Pancreas (tissue), 10 donors: ENCODE data around the gene KHDC4. TPM values are rescaled to one million over a fixed set of nuclear protein-coding genes. Genes with fewer than 3 reads are reported as not detected.

Source experiments
- ATAC-seq, 4 donors: fragments of 200-7000 bp; cut with Tn5 transposase; one replicate each; pipeline versions ENCODE4 v1.8.0 to v1.9.1; 2020; ENCODE audit warnings: mild to moderate bottlenecking in 4 of 4, moderate library complexity in 4 of 4
- DNase-seq, 6 donors: peaks; one replicate each; pipeline ENCODE4 v3.0.0-alpha.2; 2020
- FAIRE-seq: peaks from 2 replicates; lab custom pipeline; 2012; peaks lifted over from hg19 to GRCh38; lab: Jason Lieb, UNC
- H3K27ac ChIP-seq, 4 donors: fragments of 200-600 bp; sonication (generic); 1 replicate in 3 of 4; 2 replicates in 1 of 4; pipeline versions ENCODE4 v1.5.0 to v1.8.0; 2020
- H3K27me3 ChIP-seq, 4 donors: fragments of 200-600 bp; one replicate each; pipeline ENCODE4 v1.8.0; 2021
- H3K36me3 ChIP-seq, 3 donors: fragments of 200-600 bp; sonication (generic) in 1 of 3; one replicate each; pipeline versions ENCODE4 v1.5.0 to v1.8.0; 2020 to 2021
- H3K4me1 ChIP-seq, 3 donors: fragments of 200-600 bp; one replicate each; pipeline ENCODE4 v1.8.0; 2021
- H3K4me3 ChIP-seq, 4 donors: fragments of 200-600 bp; sonication (generic) in 2 of 4; one replicate each; pipeline versions ENCODE4 v1.5.0 to v1.8.0; 2020 to 2021
- H3K9me3 ChIP-seq, 4 donors: fragments of 200-600 bp; one replicate each; pipeline ENCODE4 v1.8.0; 2021
- WGBS, 2 donors: extraction: QIAGEN DNeasy Blood & Tissue Kit; methylation state at CpG; one replicate each; pipeline ENCODE4 v1.1.7; 2013; 5-methylcytosine and 5-hydroxymethylcytosine counted together
- intact Hi-C, 3 donors: fragments of 100-400 bp; cut with DNase I; formaldehyde crosslinking; loops; one replicate each; pipeline versions ENCODE4 v1.11.1 to v1.14.2; 2022
- microRNA-seq, 2 donors: library from miRNA; unstranded; fragments of <30 nt; microRNA quantifications; one replicate each; pipeline versions ENCODE4 to v1.1.0, GENCODE V29; 2019 to 2020
- polyA plus RNA-seq, 2 donors: library from polyadenylated mRNA; stranded (reverse); fragments of 200-250 nt; gene quantifications; one replicate each; pipeline ENCODE4 v1.2.3, GENCODE V29; 2013
- total RNA-seq, 6 donors: library from RNA; stranded (reverse); fragmentation: NEBNext Ultra II Directional in 4 of 6; extraction: Animal tissue kit (Norgen Biotek cat#: 25700) in 4 of 6; gene quantifications; one replicate each; pipeline versions ENCODE4 v1.2.1 to v1.2.4, GENCODE V29; 2021 to 2023
- TF ChIP-seq, protein P1 (sequence below), 4 donors: fragments of 200-600 bp; sonication (generic) in 3 of 4; IDR thresholded peaks; one replicate each; pipeline versions ENCODE4 v1.5.0 to v1.8.0; 2021; ENCODE audit warnings: antibody characterized with exemption in 4 of 4
- donor health status: healthy with polysubstance abuse.
- donor health status: DM: no; HTN: no; CAD: no; lungs with moderate emphysema.
- donor health status: DM: no; HTN: no; CAD: no.
- donor health status: control.
- donor health status: control.
- donor health status: Bipolar disorder and iron deficiency.
- donor health status: DM: yes; HTN: yes; CAD: no.
- donor health status: DM: no; HTN: no; CAD: no.
- donor health status: DM: no; HTN: no; CAD: no.
- donor health status: DM: yes; HTN: yes; CAD: no.

The KHDC4 gene
- total and polyA plus RNA-seq, 8 donors: 11.9 to 32.8 (median 19.1) TPM

DNA sequence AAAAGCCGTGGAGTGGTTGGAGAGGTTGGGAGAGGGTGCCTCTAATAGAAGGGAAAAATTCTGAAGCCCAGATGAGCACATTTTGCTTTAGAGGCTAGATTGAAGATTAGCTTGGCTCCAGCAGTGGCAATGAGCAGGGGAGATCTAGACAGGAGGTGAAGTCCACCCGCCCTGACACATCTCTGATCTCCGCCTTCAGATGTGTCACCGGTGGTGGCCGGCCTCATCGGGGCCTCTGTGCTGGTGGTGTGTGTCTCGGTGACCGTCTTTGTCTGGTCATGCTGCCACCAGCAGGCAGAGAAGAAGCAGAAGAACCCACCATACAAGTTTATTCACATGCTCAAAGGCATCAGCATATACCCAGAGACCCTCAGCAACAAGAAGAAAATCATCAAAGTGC lies 66.4 kb downstream of the KHDC4 start:
- Histone ChIP-seq H3K4me3 (no peak overlapping the region), H3K27ac (no peak overlapping the region), H3K4me1 (no peaks in the 10 kb centered on the region), H3K36me3 (no peaks in the 10 kb centered on the region), H3K9me3 (no peaks in the 10 kb centered on the region), H3K27me3 (no peaks in the 10 kb centered on the region)
- intact Hi-C loops: no loop called here
- 80 to 87% methylated on average over 8 of the region's 8 CpGs for WGBS, 2 donors
- ATAC-seq: no peak
- DNase-seq: no peak
- TF ChIP-seq, protein P1, sequence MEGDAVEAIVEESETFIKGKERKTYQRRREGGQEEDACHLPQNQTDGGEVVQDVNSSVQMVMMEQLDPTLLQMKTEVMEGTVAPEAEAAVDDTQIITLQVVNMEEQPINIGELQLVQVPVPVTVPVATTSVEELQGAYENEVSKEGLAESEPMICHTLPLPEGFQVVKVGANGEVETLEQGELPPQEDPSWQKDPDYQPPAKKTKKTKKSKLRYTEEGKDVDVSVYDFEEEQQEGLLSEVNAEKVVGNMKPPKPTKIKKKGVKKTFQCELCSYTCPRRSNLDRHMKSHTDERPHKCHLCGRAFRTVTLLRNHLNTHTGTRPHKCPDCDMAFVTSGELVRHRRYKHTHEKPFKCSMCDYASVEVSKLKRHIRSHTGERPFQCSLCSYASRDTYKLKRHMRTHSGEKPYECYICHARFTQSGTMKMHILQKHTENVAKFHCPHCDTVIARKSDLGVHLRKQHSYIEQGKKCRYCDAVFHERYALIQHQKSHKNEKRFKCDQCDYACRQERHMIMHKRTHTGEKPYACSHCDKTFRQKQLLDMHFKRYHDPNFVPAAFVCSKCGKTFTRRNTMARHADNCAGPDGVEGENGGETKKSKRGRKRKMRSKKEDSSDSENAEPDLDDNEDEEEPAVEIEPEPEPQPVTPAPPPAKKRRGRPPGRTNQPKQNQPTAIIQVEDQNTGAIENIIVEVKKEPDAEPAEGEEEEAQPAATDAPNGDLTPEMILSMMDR (IDR thresholded peaks at IDR 0.05): no peak
- no peak for FAIRE-seq

DNA sequence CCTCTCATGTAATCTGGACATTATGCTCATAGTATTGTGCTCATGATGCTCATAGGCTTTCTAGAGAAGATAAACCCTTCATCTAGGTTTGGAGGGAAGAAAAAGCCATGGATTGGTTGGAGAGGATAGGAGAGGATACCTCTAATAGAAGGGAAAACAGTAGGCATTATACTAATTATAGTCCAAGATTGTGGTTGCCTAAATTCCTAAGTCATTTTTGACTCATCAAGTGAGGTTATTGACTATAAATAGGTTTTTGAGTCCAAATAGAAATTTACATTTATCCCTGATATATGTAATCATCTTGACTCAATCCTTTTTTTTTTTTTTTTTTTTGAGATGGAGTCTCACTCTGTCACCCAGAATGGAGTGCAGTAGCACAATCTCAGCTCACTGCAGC lies 69.8 kb downstream of the KHDC4 start:
- no peak for FAIRE-seq
- DNase-seq: no peak
- H3K36me3 ChIP-seq: no peaks in the 10 kb centered on the region
- H3K9me3 ChIP-seq: no peaks in the 10 kb centered on the region
- TF ChIP-seq, protein P1 (IDR thresholded peaks at IDR 0.05): no peak
- H3K4me1 ChIP-seq: no peaks in the 10 kb centered on the region
- H3K4me3 ChIP-seq: no peak overlapping the region
- no peaks in the 10 kb centered on the region for H3K27me3 ChIP-seq
- no peak for ATAC-seq
- intact Hi-C loops: no loop called here
- no peak overlapping the region for H3K27ac ChIP-seq

Small RNA genes lying within 50 kb of the gene (microRNA-seq; reads per million reads assigned to microRNA genes)
- gene MIR6738: 0 reads per million in 2 donors

Other genes starting within 250 kb of the KHDC4 start
- 10 to 100 TPM; 22.1 to 37.8 (median 24.2) TPM for gene YY1AP1, start 245.6 kb downstream of the KHDC4 start, total RNA-seq
- 10 to 100 TPM; 19.9 to 41.4 TPM for gene YY1AP1, start 245.6 kb downstream of the KHDC4 start, polyA plus RNA-seq
- 10 to 100 TPM; 40.3 to 56.7 (median 46.5) TPM for gene DAP3, start 245.3 kb downstream of the KHDC4 start, total RNA-seq
- gene DAP3, start 245.3 kb downstream of the KHDC4 start, polyA plus RNA-seq: 10 to 100 TPM; 52.9 to 73.8 TPM
- 10 to 100 TPM; 18.5 to 30.5 (median 22.5) TPM for gene GON4L, start 77.2 kb downstream of the KHDC4 start, total RNA-seq
- 10 to 100 TPM; 31.2 to 32.3 TPM for gene GON4L, start 77.2 kb downstream of the KHDC4 start, polyA plus RNA-seq
- 1 to 10 TPM in 4 of 6 donors, under 1 TPM in 2; 0.83 to 5.1 (median 1.5) TPM for gene SYT11, start 74.8 kb downstream of the KHDC4 start, total RNA-seq
- gene SYT11, start 74.8 kb downstream of the KHDC4 start, polyA plus RNA-seq: 1 to 10 TPM in 1 of 2 donors, under 1 TPM in 1; 0.46 to 5.8 TPM
- gene RIT1, start 23.1 kb downstream of the KHDC4 start, total RNA-seq: 10 to 100 TPM in 3 of 6 donors, 1 to 10 TPM in 3; 5.7 to 15.1 (median 9.2) TPM
- 1 to 10 TPM; 4.2 to 7.7 TPM for gene RIT1, start 23.1 kb downstream of the KHDC4 start, polyA plus RNA-seq
- under 1 TPM in 1 of 6 donors, not detected in 5; 0.12 TPM for gene RXFP4, start 7.2 kb upstream of the KHDC4 start, total RNA-seq
- under 1 TPM in 1 of 2 donors, not detected in 1; 0.19 TPM for gene RXFP4, start 7.2 kb upstream of the KHDC4 start, polyA plus RNA-seq
- gene ARHGEF2, start 44.1 kb upstream of the KHDC4 start, total RNA-seq: 10 to 100 TPM; 10.3 to 39.0 (median 23.8) TPM
- gene ARHGEF2, start 44.1 kb upstream of the KHDC4 start, polyA plus RNA-seq: 10 to 100 TPM; 17.8 to 20.2 TPM
- gene SSR2, start 86.5 kb upstream of the KHDC4 start, total RNA-seq: 100 to 1,000 TPM; 160 to 236 (median 202) TPM
- gene SSR2, start 86.5 kb upstream of the KHDC4 start, polyA plus RNA-seq: 100 to 1,000 TPM; 180 to 243 TPM
- 10 to 100 TPM; 14.1 to 28.2 (median 16.9) TPM for gene UBQLN4, start 119.4 kb upstream of the KHDC4 start, total RNA-seq
- 10 to 100 TPM; 18.6 to 24.4 TPM for gene UBQLN4, start 119.4 kb upstream of the KHDC4 start, polyA plus RNA-seq
- 10 to 100 TPM; 31.7 to 40.1 (median 32.1) TPM for gene LAMTOR2, start 120.4 kb upstream of the KHDC4 start, total RNA-seq
- gene LAMTOR2, start 120.4 kb upstream of the KHDC4 start, polyA plus RNA-seq: 10 to 100 TPM; 59.4 to 60.1 TPM
- 10 to 100 TPM; 29.0 to 51.1 (median 34.6) TPM for gene RAB25, start 126.7 kb upstream of the KHDC4 start, total RNA-seq
- 10 to 100 TPM; 56.3 to 81.6 TPM for gene RAB25, start 126.7 kb upstream of the KHDC4 start, polyA plus RNA-seq
- 1 to 10 TPM in 2 of 6 donors, under 1 TPM in 4; 0.12 to 3.1 (median 0.65) TPM for gene MEX3A, start 148.1 kb upstream of the KHDC4 start, total RNA-seq
- under 1 TPM; 0.19 to 0.76 TPM for gene MEX3A, start 148.1 kb upstream of the KHDC4 start, polyA plus RNA-seq
- gene LMNA, start 180.3 kb upstream of the KHDC4 start, total RNA-seq: 100 to 1,000 TPM in 3 of 6 donors, 10 to 100 TPM in 3; 59.4 to 119 (median 92.7) TPM
- 100 to 1,000 TPM in 1 of 2 donors, 10 to 100 TPM in 1; 96.7 to 111 TPM for gene LMNA, start 180.3 kb upstream of the KHDC4 start, polyA plus RNA-seq
- 1 to 10 TPM; 2.6 to 7.0 (median 4.5) TPM for gene SEMA4A, start 219.2 kb upstream of the KHDC4 start, total RNA-seq
- gene SEMA4A, start 219.2 kb upstream of the KHDC4 start, polyA plus RNA-seq: 1 to 10 TPM; 4.4 to 5.4 TPM